ENCODE measurements around the gene SFTPD.

SFTPD gene

GRCh38 chr10:79944428-79945395 is 4.2 kb downstream of the SFTPD start:
- DNase-seq: no peak

- no peak for DNase-seq
Observed at GRCh38 chr10:79943871-79944270, 5.0 kb downstream of the SFTPD start.

DNA sequence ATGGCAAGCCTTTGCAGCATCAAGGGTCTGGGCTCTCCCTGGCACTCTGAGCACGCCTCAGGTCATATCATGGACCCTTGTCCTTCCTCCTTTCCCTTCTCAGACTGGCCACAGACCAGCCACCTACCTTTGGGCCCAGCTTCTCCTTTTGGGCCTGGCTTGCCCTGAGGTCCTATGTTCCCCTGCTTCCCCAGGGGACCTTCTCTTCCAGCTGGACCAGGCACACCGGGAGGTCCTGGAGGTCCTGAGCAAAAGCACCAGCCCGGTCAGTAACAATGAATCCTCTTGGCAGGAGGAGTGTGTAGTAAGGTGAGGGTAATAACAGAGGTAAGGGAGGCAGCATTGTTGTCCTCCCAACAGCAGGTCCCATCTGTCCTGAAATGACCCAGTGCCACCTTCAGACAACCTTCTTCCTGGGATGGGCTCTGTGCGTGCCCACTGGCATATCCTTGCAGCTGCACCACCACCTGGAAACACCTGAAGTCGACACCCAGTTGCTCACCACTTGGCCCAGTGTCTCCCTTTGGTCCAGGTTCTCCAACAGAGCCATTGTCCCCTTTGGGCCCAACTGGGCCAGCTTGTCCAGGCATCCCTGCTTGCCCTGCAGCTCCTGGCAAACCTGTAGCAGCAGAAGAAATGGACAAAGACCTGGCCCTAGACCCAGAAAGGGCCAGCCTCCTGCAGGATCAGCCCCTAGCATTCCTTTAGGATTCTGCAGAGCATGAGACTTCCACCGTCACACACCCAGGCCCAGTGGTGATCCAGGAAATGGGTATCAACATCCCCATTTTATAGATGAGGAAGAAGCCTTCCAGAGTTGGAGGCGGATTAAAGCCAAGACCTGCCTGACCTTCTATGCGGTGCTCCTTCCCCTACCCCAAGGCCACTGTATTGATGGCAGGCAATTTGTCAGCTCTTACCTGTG is 6.4 kb downstream of the SFTPD start:
- no peak for DNase-seq

DNA sequence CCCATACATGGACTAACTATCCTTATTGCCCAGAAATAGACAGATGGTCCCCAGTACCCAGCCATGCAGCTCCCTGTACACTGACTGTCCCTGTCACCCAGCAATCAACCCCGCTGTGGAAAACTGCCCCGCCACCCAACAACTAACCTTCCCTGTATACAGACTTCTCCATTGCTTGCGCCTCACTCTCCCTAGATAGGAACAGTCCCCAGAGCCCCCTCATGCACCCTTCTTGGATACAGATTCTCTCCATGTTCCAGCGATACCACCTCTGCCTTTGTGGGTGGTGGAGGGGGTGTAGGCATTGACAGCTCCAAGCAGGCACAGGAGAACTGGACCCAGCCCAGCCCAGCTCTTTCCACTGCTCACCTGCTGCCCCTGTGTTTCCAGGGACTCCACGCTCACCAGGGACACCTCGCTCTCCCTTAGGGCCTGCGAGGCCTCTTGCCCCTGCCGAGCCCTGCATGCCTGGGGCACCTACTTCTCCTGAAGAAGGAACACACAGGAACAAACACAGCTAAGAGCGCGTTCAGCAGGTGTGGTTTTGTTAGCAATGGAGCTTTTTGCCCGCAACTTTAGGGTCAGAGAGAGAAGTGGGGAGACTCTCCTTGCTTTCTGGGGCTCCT is 7.2 kb downstream of the SFTPD start:
- DNase-seq: no peak

DNA sequence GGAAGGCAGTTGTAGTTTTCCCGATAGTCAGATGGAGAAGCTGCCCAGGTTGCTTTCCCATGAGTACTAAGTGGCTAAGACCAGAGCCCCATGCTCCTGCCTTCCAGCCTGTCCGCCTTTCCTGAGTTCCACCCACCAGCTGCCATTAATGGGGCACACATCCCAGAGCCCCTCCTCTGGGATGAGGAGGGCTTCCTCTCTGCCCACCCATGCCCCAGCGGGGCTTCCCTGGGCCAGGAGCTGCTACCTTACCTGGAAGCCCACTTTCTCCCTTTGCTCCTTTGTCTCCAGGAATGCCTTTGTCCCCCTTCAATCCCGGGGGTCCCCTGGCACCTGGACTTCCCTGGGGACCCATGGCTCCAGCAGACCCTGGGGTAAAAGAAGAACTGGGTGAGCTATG is 7.8 kb downstream of the SFTPD start:
- no peak for DNase-seq

DNA sequence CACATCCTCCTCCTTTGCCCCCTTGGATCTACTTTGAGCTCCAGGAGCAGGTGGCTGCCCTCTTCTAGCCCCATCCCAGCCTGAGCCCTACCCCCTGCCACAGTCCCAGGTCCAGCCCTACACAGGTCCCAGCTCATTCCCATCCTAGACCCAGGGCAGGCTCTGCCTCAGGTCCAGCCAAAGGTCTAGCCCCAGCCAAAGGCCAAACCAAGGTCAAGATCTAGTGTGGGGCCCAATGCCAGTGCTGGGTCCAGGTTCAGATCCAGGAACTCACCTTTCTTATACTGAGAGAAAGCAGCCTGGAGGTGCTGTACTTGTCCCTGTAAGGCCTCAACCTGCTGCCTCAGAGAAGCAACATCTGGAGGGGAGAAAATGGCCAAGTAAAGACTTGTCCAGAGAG is 8.5 kb downstream of the SFTPD start:
- no peak for DNase-seq

- DNase-seq: no peak
Observed at GRCh38 chr10:79939969-79940368, 8.9 kb downstream of the SFTPD start.

DNA sequence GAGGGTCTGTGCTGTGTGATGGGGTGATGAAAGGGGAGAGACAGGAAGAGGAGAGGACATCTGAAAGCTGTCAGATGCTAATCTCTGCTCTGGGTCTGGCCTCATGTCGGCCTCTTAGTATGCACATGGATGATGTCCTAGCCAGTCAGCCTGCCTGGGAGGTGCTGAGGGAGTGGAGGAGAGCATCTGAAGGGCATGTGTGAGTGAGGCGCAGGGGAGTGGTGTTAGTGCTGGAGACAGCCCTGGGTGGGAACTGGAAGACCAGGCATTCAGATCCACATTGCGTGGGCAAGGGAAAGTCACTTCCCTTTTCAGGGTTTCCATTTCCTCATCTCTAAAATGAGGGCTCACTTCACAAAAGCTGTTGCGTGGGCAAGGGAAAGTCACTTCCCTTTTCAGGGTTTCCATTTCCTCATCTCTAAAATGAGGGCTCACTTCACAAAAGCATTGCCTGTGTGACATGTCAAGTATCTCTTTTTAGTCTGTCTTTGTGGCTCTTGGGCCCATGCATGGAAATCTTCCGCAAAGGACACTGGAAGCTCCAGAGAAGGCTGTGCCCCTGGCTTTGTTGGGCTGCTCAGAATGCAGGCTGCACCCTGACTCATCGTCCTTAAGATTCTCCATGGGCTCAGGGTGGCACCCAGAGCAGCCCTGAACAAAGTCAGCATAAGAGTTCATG is 10.0 kb downstream of the SFTPD start:
- no peak for DNase-seq

- DNase-seq: no peak
Observed at GRCh38 chr10:79937701-79938151, 11.2 kb downstream of the SFTPD start.

GRCh38 chr10:79936625-79937615 is 12.0 kb downstream of the SFTPD start:
- DNase-seq: no peak

DNA sequence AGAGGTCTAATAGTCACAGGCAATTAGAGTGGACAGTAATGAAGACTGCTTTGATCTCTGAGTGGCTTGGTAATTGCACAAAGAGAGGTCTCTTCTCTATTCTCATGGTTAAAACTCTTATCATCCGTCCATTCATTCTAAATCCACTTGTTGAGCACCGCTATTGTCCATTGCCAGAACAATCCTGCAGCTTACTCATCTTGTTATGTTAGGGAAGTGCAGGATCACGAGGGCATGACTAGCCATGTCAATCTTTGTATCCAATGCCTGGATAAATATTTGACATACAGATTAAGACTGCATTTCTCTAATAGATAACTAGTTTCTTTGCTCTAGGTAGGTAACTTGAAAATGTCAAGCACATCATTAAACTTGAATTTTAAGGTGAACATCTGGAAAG is 14.9 kb downstream of the SFTPD start:
- no peak for DNase-seq

DNA sequence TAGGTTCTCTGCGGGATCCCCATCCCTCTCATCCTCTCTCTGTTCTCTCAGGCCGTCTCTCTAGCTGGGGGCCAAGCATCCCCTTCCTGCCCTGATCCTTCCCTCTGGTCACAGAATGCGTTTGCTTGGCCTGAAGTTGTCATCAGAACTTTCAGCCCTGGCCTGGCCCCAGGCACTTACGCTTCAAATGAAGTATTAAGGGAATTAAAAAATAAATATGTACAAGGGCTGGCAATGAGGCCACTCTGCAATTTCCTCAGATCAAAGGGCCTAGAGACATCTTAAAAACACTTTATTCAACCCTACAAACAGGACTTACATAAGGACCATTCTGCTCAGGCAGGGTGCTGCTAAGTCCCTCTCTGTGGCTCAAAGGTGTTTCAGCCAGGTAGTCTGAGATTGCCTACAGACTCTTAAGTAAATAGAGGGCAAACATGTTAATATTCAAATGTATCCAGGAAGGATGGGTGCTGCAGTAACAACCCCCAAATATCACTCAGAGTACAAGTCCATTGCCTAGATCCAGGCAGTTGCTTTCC is 16.0 kb downstream of the SFTPD start:
- DNase-seq: no peak

GRCh38 chr10:79932307-79932706 is 16.6 kb downstream of the SFTPD start:
- DNase-seq: no peak

- no peak for DNase-seq
Observed at GRCh38 chr10:79930751-79931150, 18.2 kb downstream of the SFTPD start.

GRCh38 chr10:79930267-79930666 is 18.6 kb downstream of the SFTPD start:
- no peak for DNase-seq

- DNase-seq: peak; percentile 88
Observed at GRCh38 chr10:79929409-79929904, 19.4 kb downstream of the SFTPD start.

DNA sequence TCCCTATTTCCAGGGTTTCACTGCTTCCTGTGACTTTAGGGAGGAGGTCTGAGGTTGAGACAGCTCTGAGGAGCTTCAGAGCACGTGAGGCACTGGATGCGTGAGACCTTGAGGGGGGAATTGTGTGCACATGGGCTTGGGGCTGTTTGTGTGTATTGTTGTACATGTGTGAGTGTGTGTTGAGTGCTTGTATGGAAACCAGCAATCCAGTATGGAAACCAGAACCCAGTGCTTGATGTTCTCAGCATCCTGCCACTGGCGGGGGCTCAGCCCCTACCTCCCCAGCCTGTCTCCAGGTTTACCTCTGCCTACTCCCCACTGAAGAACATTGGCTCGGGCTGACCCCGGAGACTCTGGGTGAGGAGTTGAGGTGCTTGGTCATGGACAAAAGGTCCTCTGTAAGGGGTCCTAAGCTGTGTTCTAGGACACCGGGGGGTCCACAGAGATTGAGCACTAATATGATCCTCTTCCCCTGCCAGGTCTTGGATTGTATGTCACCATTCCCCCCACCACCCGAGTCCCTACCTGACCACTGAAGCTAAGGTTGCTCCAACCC is 20.8 kb downstream of the SFTPD start:
- no peak for DNase-seq

GRCh38 chr10:79927111-79927828 is 21.6 kb downstream of the SFTPD start:
- no peak for DNase-seq

GRCh38 chr10:79926037-79926436 is 22.9 kb downstream of the SFTPD start:
- no peak for DNase-seq

DNA sequence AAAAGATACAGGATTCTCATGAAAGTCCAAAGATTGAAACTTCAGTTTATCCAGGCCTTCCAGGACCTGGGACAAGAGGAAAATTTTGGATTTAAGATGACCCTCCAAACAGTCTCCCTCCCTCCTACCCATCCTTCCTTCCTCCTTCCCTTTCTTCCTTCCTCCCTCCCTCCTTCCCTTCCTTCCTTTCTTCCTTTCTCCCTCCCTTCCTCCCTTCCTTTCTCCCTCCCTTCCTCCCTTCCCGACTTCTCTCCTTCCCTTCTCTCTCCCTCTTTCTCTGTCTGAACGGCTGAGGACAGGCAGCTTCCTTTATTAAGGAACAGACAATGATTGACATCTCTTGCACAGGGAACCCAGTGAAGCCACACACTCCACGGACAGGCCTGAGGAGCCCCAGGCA is 23.3 kb downstream of the SFTPD start:
- no peak for DNase-seq
